ENCODE data around the gene PFKFB3.

Gene PFKFB3

GRCh38 chr10:6220418-6221191, 17.9 kb downstream of the PFKFB3 start:
- no peak for DNase-seq (ENCODE audit: low read depth in 3 of 3)

- DNase-seq (ENCODE audit: low read depth in 3 of 3): no peak
These were observed 18.6 kb downstream of the PFKFB3 start for GRCh38 chr10:6221192-6221940.

GRCh38 chr10:6221971-6222751, 19.4 kb downstream of the PFKFB3 start:
- no peak for DNase-seq (ENCODE audit: low read depth in 3 of 3)

- DNase-seq (ENCODE audit: low read depth in 3 of 3): no peak
These were observed 20.0 kb downstream of the PFKFB3 start for GRCh38 chr10:6222755-6223154.

GRCh38 chr10:6223981-6224380, 21.2 kb downstream of the PFKFB3 start:
- no peak for DNase-seq (ENCODE audit: low read depth in 3 of 3)

- no peak for DNase-seq (ENCODE audit: low read depth in 3 of 3)
These were observed 22.0 kb downstream of the PFKFB3 start for GRCh38 chr10:6224781-6225180.

- no peak for DNase-seq (ENCODE audit: low read depth in 3 of 3)
These were observed 22.6 kb downstream of the PFKFB3 start for GRCh38 chr10:6225263-6225814.

- DNase-seq (ENCODE audit: low read depth in 3 of 3): no peak
These were observed 23.5 kb downstream of the PFKFB3 start for GRCh38 chr10:6226216-6226615.

- DNase-seq (ENCODE audit: low read depth in 3 of 3): no peak
These were observed 24.6 kb downstream of the PFKFB3 start for GRCh38 chr10:6227346-6227745.

GRCh38 chr10:6228010-6228511, 25.3 kb downstream of the PFKFB3 start:
- DNase-seq (ENCODE audit: low read depth in 3 of 3): no peak

GRCh38 chr10:6228647-6229046, 25.9 kb downstream of the PFKFB3 start:
- DNase-seq (ENCODE audit: low read depth in 3 of 3): no peak

- no peak for DNase-seq (ENCODE audit: low read depth in 3 of 3)
These were observed 26.6 kb downstream of the PFKFB3 start for GRCh38 chr10:6229290-6229689.

GRCh38 chr10:6229746-6230145, 27.0 kb downstream of the PFKFB3 start:
- no peak for DNase-seq (ENCODE audit: low read depth in 3 of 3)

- DNase-seq (ENCODE audit: low read depth in 3 of 3): no peak
These were observed 27.6 kb downstream of the PFKFB3 start for GRCh38 chr10:6230315-6230714.

GRCh38 chr10:6231146-6231545, 28.4 kb downstream of the PFKFB3 start:
- DNase-seq (ENCODE audit: low read depth in 3 of 3): no peak

GRCh38 chr10:6231730-6232129, 29.0 kb downstream of the PFKFB3 start:
- no peak for DNase-seq (ENCODE audit: low read depth in 3 of 3)

- no peak for DNase-seq (ENCODE audit: low read depth in 3 of 3)
These were observed 29.6 kb downstream of the PFKFB3 start for GRCh38 chr10:6232225-6232807.

GRCh38 chr10:6232846-6233724, 30.4 kb downstream of the PFKFB3 start:
- no peak for DNase-seq (ENCODE audit: low read depth in 3 of 3)

GRCh38 chr10:6233725-6234277, 31.1 kb downstream of the PFKFB3 start:
- DNase-seq (ENCODE audit: low read depth in 3 of 3): no peak

- no peak for DNase-seq (ENCODE audit: low read depth in 3 of 3)
These were observed 31.6 kb downstream of the PFKFB3 start for GRCh38 chr10:6234371-6234770.

All from stimulated activated CD4-positive, alpha-beta T cell treated with anti-CD3 and anti-CD28 coated beads, TNF-alpha, amount 100 ng/mL, for 24 hours (primary cell).